ENCODE data around the gene GAST. TPM values are rescaled to one million over a fixed set of nuclear protein-coding genes. Genes with fewer than 3 reads are reported as not detected.
"Not testable (repeated sequence)": the region's sequence is repeated elsewhere in the genome, so short reads cannot be mapped to it uniquely, and the experiment has no call there.

Gene GAST
- total RNA-seq, 1 donor from 2014 or later = not detected

GRCh38 chr17:41683441-41684007 lies 28.6 kb upstream of the GAST start:
- no peak for DNase-seq (ENCODE audit: low spot score)

GRCh38 chr17:41684035-41684434 lies 28.1 kb upstream of the GAST start:
- no peak for DNase-seq (ENCODE audit: low spot score)

- not testable (repeated sequence) for DNase-seq (ENCODE audit: low spot score)
Observed at GRCh38 chr17:41685753-41686152, 26.4 kb upstream of the GAST start.

- DNase-seq (ENCODE audit: low spot score) = no peak
Observed at GRCh38 chr17:41686281-41686680, 25.9 kb upstream of the GAST start.

- no peak for DNase-seq (ENCODE audit: low spot score)
Observed at GRCh38 chr17:41687828-41688640, 24.1 kb upstream of the GAST start.

GRCh38 chr17:41688641-41689496 lies 23.3 kb upstream of the GAST start, which contains the start of gene EIF1:
TSS of gene EIF1 (plus strand) at chr17:41688885. CDS start at chr17:41689039, 154 bp downstream.
- peak; percentile 100 for DNase-seq (ENCODE audit: low spot score)

GRCh38 chr17:41689497-41690299 lies 22.4 kb upstream of the GAST start:
- DNase-seq (ENCODE audit: low spot score) = no peak

- DNase-seq (ENCODE audit: low spot score) = no peak
Observed at GRCh38 chr17:41690497-41690896, 21.6 kb upstream of the GAST start.

GRCh38 chr17:41691031-41691777 lies 20.9 kb upstream of the GAST start:
- DNase-seq (ENCODE audit: low spot score) = no peak

- DNase-seq (ENCODE audit: low spot score) = no peak
Observed at GRCh38 chr17:41692722-41693521, 19.2 kb upstream of the GAST start.

- DNase-seq (ENCODE audit: low spot score) = no peak
Observed at GRCh38 chr17:41695134-41695661, 16.9 kb upstream of the GAST start.

- peak; percentile 36 for DNase-seq (ENCODE audit: low spot score)
Observed at GRCh38 chr17:41695954-41696757, 16.0 kb upstream of the GAST start.

- DNase-seq (ENCODE audit: low spot score) = peak; percentile 84
Observed at GRCh38 chr17:41697122-41697962, 14.8 kb upstream of the GAST start.

GRCh38 chr17:41700843-41701242 lies 11.3 kb upstream of the GAST start:
- not testable (repeated sequence) for DNase-seq (ENCODE audit: low spot score)

- DNase-seq (ENCODE audit: low spot score) = no peak
Observed at GRCh38 chr17:41702712-41703111, 9.4 kb upstream of the GAST start.

GRCh38 chr17:41705271-41705991 lies 6.7 kb upstream of the GAST start:
- no peak for DNase-seq (ENCODE audit: low spot score)
